ENCODE data around the gene ADRM1.

DNA sequence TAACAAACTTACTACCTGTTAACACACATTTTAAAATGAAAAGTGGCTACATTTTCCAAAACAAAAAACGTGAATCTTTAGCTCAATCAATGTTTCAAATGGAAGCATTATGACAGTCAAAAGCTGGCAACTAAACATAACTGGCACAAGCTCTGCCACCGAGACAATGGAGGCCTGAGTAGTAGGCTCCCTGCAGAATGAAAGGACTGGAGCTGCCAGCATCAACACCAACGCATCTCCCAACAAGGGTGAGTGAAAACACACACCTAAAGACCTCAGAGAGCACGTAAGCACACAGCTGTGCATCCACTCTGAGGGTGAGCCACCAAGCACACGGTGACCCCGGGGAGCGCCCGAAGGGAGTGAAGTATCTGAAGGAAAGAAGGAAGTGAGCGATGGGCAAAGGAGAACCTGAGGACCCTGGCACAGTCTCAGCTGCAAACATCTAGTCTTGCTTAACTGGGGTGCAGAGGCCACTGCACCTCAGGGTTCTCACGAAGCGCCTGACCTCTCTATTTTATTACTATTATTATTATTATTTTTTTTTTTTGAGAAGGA is 1.6 kb upstream of the ADRM1 start:
- no peak for TF ChIP-seq EP300 (IDR thresholded peaks at IDR 0.05)
- TF ChIP-seq, protein P1, sequence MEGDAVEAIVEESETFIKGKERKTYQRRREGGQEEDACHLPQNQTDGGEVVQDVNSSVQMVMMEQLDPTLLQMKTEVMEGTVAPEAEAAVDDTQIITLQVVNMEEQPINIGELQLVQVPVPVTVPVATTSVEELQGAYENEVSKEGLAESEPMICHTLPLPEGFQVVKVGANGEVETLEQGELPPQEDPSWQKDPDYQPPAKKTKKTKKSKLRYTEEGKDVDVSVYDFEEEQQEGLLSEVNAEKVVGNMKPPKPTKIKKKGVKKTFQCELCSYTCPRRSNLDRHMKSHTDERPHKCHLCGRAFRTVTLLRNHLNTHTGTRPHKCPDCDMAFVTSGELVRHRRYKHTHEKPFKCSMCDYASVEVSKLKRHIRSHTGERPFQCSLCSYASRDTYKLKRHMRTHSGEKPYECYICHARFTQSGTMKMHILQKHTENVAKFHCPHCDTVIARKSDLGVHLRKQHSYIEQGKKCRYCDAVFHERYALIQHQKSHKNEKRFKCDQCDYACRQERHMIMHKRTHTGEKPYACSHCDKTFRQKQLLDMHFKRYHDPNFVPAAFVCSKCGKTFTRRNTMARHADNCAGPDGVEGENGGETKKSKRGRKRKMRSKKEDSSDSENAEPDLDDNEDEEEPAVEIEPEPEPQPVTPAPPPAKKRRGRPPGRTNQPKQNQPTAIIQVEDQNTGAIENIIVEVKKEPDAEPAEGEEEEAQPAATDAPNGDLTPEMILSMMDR (IDR thresholded peaks at IDR 0.05), result no peak

Measured in sigmoid colon (tissue), 4 donors.